GM19328 (cell line): ENCODE results near the gene NDUFC1.
"Not testable (repeated sequence)": the region's sequence is repeated elsewhere in the genome, so short reads cannot be mapped to it uniquely, and the experiment has no call there.

Source experiments
- ATAC-seq: cut with Tn5 transposase; IDR thresholded peaks from one replicate; pipeline ENCODE4 v1.9.1; 2021; ENCODE audit warnings: mild to moderate bottlenecking, moderate library complexity; ENCODE audit not compliant: unreplicated experiment

NDUFC1 gene

DNA sequence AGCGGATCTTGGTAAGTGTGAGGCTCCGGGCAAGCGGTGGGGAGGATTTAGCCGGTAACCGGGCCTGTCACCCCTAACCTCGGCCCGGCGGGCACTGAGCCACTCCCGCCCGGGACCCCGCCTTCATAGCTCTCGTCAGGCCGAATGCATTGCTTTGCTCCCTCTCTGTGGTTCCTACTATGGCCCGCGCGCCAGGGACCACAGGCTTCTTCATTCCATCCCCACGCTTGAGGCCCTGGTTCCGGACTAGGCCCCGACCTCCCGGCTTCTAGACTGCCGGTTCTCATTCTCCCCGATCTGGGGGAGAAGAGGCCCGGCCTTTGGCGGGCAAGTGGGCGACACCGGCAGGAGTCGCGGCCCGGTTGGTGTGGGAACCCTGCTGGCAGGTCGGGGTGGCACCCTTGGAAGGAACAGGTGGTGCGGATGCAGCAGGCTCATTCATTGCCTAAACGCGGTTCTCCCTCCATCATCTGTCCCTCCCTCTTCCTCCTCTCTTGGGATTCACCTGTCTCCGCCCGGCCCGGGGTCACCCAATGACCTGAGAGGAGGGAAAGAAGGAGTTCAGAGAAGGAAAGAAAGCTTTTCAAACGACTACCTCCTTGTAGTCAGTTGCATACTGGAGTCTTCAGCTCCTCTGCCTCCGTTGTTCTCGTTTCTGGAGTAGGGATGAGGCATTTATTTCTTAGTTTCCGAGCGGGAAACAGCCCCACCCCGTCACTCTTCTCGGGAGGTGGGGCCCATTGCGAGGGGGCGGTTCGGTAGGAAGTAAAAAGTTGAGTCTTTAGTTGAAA, at the start of gene NDUFC1:
TSS of gene NDUFC1 (minus strand) at position 657 of the 791 bp plus-strand sequence. CDS start 6,679 bp downstream, outside the sequence.
- peak; percentile 30 for ATAC-seq

GRCh38 chr4:139337612-139338011, 35.3 kb upstream of the NDUFC1 start:
- ATAC-seq: no peak

DNA sequence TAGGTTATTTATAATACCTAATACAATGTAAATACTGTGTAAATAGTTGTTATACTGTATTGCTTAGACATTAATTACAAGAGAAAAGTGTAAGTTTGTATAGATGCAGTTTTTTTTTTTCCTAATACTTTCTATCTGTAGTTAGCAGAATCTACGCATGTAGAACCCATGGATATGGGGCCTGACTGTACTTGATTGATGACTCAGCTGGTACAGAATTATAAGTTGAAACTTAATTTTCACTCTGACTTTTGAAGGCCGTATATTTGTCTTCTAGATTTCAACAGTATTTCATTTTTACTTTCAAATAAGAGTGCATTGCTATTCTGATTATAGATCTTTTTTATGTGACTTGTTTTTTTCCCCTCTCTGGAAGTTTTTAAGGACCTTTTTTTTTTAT, 30.8 kb upstream of the NDUFC1 start:
- no peak for ATAC-seq

DNA sequence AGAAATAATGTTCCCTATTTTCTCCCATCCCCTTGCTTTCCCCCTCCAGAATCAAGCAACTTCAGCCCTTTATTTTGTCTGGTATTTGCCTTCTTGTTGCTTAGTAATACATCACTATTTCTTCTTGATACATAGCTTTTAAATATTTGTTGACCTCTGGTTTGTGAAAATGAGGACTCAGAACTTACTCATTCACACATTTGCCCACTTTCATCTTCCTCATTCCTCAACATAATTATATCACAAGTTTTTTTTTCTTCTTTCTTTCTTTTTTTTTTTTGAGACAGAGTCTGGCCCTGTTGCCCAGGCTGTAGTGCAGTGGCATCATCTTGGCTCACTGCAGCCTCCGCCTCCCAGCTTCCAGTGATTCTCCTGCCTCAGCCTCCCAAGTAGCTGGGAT, 28.9 kb upstream of the NDUFC1 start:
- ATAC-seq: no peak

GRCh38 chr4:139330283-139330682, 28.0 kb upstream of the NDUFC1 start:
- no peak for ATAC-seq

DNA sequence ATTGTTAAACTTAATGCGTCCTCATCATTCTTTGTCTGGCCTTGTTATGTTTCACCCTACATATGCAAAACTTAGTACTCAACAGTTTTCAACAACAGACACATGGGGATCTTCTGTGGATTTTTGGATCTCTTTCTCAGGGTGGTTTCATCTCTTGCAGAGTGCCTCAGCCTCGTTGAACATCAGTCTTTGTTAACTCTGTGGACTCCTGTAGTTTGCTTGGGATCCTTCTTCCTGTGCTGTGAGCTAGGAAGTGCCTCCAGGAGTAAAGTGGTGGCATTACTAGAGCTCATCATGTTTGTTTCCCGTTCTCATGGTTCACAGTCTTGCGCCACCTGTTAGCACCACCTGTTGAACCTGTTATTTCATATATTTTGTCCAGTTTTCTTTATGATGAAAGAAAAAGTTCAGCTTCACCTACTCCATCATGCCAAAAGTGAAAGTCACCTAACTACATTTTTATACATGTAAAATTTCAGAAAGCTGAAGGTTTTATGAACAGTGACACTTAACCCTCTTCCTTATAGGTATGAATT, 27.5 kb upstream of the NDUFC1 start:
- ATAC-seq: no peak

DNA sequence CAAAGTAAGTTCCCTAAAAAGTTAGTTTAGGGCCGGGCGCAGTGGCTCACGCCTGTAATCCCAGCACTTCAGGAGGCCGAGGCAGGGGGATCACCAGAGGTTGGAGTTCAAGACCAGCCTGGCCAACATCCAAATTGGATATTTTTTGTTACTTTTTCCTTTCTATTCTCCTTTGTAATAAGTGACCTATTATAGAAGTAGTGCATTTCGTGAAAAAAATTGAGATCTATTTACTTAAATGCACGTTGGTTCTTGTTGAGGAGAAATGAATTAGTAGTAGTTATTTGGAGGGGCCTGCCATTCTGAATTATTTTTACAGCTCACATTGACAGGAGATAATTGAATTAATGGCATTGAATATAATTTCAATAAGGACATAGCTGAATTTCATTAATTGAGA, 22.3 kb upstream of the NDUFC1 start:
- no peak for ATAC-seq

- not testable (repeated sequence) for ATAC-seq
Measured at GRCh38 chr4:139322541-139322940, 20.3 kb upstream of the NDUFC1 start.

DNA sequence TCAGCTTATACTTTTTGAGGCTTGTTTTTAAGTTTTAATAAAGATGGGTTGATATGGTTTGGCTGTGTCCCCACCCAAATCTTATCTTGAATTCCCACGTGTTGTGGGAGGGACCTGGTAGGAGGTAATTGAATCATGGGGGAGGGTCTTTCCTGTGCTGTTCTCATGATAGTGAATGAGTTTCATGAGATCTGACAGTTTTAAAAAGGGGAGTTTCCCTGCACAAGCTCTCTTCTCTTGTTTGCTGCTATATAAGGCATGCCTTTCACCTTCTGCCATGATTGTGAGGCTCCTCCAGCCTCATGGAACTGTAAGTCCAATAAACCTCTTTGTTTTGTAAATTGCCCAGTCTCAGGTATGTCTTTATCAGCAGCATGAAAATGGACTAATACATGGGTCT, 19.8 kb upstream of the NDUFC1 start:
- not testable (repeated sequence) for ATAC-seq

- no peak for ATAC-seq
Measured at GRCh38 chr4:139319571-139319970, 17.3 kb upstream of the NDUFC1 start.

DNA sequence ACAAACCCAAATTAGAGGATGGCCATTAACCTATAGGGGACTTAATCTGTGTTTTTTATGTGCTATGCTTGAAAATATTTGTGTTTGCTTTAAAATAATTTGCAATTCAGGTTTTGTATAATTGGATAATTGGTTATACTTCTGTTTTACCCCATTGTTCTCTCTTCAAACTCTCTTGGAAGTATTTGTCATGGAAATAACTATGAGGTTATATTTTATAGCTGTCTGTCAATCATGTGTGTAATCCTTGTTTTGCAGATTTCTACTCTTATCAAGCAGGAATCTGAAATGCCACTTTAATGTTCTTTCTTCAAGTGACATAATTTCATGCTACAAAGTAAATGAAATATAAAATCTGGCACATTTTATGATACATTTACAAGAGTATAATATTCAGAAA, 15.4 kb upstream of the NDUFC1 start:
- no peak for ATAC-seq

GRCh38 chr4:139316733-139317132, 14.5 kb upstream of the NDUFC1 start:
- no peak for ATAC-seq

DNA sequence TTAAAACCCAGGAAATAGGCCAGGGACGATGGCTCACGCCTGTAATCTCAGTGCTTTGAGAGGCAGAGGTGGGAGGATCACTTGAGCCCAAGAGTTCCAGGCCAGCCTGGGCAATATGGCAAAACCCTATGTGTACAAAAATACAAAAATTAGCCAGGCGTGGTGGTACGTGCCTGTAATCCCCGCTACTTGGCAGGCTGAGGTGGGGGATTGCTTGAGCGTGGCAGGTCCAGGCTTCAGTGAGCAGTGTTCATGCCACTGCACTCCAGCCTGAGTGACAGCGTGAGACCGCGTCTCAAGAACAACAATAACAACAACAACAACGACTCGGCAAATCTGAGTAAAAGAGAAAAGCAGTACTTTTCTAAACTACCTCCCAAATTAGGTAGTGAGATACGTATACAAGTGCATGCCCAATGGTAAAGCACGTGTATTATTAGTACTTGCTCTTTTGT, 13.0 kb upstream of the NDUFC1 start:
- peak; percentile 64 for ATAC-seq

- ATAC-seq: no peak
Measured at GRCh38 chr4:139314047-139314800, 11.9 kb upstream of the NDUFC1 start.

DNA sequence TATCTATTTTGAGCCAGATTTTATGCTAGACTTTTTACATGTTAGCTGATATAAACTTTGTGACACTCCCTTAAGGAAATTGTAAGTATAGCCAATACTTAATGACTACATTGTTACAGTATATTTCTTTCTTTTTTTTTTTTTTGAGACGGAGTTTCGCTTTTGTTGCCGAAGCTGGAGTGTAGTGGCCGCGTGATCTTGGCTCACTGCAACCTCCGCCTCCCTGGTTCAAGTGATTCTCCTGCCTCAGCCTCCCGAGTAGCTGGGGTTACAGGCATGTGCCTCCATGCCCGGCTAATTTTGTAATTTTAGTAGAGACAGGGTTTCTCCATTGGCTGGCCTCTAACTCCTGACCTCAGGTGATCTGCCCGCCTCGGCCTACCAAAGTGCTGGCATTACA, 11.1 kb upstream of the NDUFC1 start:
- ATAC-seq: not testable (repeated sequence)

GRCh38 chr4:139312552-139313332, 10.5 kb upstream of the NDUFC1 start:
- no peak for ATAC-seq

- ATAC-seq: no peak
Measured at GRCh38 chr4:139311909-139312308, 9.6 kb upstream of the NDUFC1 start.

DNA sequence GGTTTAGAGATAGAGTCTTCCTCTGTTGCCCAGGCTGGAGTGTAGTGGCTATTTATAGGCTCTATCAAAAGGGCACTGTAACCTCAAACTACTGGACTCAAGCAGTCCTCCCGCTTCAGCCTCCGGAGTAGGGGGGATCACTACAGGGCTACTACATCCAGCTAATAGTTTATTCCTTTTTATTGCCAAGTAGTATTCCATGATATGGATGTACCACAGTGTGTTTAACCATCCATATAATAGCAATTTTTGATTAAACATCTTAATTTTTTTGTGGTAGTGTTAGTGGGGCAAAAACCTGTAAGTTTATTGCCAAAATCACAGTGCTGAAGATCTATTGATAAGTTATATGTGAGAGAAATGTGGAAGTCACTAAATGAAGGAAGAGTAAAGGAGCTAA, 2.6 kb upstream of the NDUFC1 start:
- no peak for ATAC-seq

GRCh38 chr4:139301113-139301820, 1.0 kb downstream of the NDUFC1 start, which contains the start of gene NAA15:
Gene NAA15 (plus strand): TSS chr4:139301505. CDS start chr4:139301778, 273 bp downstream.
- peak; percentile 72 for ATAC-seq

DNA sequence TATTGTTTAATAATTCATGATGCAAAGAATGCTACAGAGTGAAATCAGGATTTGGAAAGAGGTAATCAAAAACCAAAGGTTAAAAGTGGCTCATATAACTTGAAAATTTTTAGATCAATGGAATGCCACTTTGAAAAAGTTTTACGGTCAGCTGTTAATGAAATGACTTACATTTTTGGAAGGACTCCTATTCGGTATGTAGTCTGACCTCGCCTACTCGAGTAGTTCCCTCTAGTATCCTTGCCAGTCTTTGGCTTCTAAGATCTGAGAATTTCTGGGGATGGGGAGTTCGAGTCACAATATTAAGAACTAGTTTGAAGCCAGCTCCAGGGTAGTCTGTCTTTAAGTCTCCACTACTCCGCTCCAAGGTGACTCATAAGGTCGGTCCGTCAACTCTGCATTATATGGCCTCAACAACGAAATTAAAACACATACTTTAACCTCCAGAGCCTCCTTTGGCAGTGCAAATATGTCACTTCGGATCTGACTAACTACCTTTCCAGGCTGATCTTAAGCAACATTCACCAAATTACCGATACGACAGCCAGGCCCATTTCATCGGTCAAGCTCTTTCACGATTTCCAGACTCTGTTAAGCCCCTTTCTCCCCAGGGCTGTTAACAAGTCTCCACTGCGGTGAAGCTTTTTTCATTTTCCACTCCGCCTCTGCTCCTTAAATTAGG, 1.7 kb downstream of the NDUFC1 start:
- ATAC-seq: peak; percentile 15
